H1 (cell line): Measurements from ENCODE around the gene OAT. TPM values are rescaled to one million over a fixed set of nuclear protein-coding genes. Genes with fewer than 3 reads are reported as not detected.

Experiments used
- CTCF ChIA-PET: fragments of 300-600 bp; sonication (Branson Sonifier 250); formaldehyde crosslinking; loops from one replicate; lab custom pipeline; 2021; ENCODE audit not compliant: partially characterized antibody; lab: Charles Lee
- POLR2A ChIA-PET: fragments of 300-600 bp; sonication (Branson Sonifier 250); formaldehyde crosslinking; loops from one replicate; lab custom pipeline; 2021; ENCODE audit warnings: inconsistent platforms; ENCODE audit not compliant: partially characterized antibody; lab: Charles Lee
- DNase-seq, 2 experiments: peaks; one replicate each; pipeline versions ENCODE4 v3.0.0 to v3.0.0-alpha.2; 2010 to 2022; ENCODE audit warnings: low spot score in 2 of 2, low read depth in 1 of 2, mixed read lengths in 1 of 2
- FAIRE-seq: peaks from 2 replicates; lab custom pipeline; 2011; peaks lifted over from hg19 to GRCh38; lab: Jason Lieb, UNC
- H2AFZ ChIP-seq: 2 replicates; pipeline ENCODE4 v1.8.1; 2012; ENCODE audit warnings: low read length, inconsistent platforms
- H2AK5ac ChIP-seq: 2 replicates; pipeline ENCODE4 v1.6.1; 2013; ENCODE audit warnings: low read depth, low read length
- H2BK120ac ChIP-seq: replicated peaks from 2 replicates; pipeline ENCODE3; 2013; ENCODE audit warnings: low read depth, low read length, inconsistent platforms
- H2BK12ac ChIP-seq: 2 replicates; pipeline ENCODE4 v1.6.1; 2013; ENCODE audit warnings: low read depth, low read length
- H2BK15ac ChIP-seq: 2 replicates; pipeline ENCODE4 v1.6.1; 2013; ENCODE audit warnings: low read length
- H2BK20ac ChIP-seq: 2 replicates; pipeline ENCODE4 v1.6.1; 2013; ENCODE audit warnings: low read length
- H2BK5ac ChIP-seq: 2 replicates; pipeline ENCODE4 v1.6.1; 2013; ENCODE audit warnings: low read depth, low read length
- H3K14ac ChIP-seq: 2 replicates; pipeline ENCODE4 v1.6.1; 2013; ENCODE audit warnings: inconsistent platforms; ENCODE audit not compliant: insufficient read length
- H3K18ac ChIP-seq: 2 replicates; pipeline ENCODE4 v1.6.1; 2013; ENCODE audit warnings: low read length; ENCODE audit errors: extremely low read depth
- H3K23ac ChIP-seq: 2 replicates; pipeline ENCODE4 v1.6.1; 2013; ENCODE audit warnings: inconsistent platforms; ENCODE audit not compliant: insufficient read length
- H3K23me2 ChIP-seq: 2 replicates; pipeline ENCODE4 v1.6.1; 2013; ENCODE audit warnings: low read depth, low read length
- H3K27ac ChIP-seq: 2 replicates; pipeline ENCODE4 v1.6.1; 2011; ENCODE audit warnings: low read depth, low read length, inconsistent platforms
- H3K27me3 ChIP-seq, 4 experiments: replicated peaks in 1 of 4; 1 replicate in 1 of 4; 2 replicates in 3 of 4; pipeline versions ENCODE4 v1.6.1 to v1.8.1; 2011 to 2013; ENCODE audit warnings: low read length in 3 of 4, mild to moderate bottlenecking in 3 of 4, inconsistent platforms in 2 of 4, mixed read lengths in 2 of 4, moderate library complexity in 1 of 4; ENCODE audit not compliant: control insufficient read depth in 3 of 4, insufficient read depth in 3 of 4; ENCODE audit errors: extremely low read depth in 1 of 4
- H3K36me3 ChIP-seq, 4 experiments: 2 replicates each; pipeline versions ENCODE4 v1.6.1 to v1.8.1; 2011 to 2013; ENCODE audit warnings: mild to moderate bottlenecking in 4 of 4, low read length in 3 of 4, moderate library complexity in 2 of 4, control low read depth in 1 of 4, inconsistent platforms in 1 of 4; ENCODE audit not compliant: insufficient read depth in 4 of 4, control insufficient read depth in 2 of 4
- H3K4ac ChIP-seq: replicated peaks from 2 replicates; pipeline ENCODE3; 2013; ENCODE audit warnings: low read length, low read depth, mixed read lengths, inconsistent platforms; ENCODE audit not compliant: insufficient read length
- H3K4me1 ChIP-seq, 4 experiments: replicated peaks in 1 of 4; 1 replicate in 1 of 4; 2 replicates in 3 of 4; pipeline versions ENCODE4 v1.6.1 to v1.8.1; 2011 to 2013; ENCODE audit warnings: low read length in 3 of 4, inconsistent platforms in 2 of 4, mixed read lengths in 1 of 4; ENCODE audit not compliant: insufficient read depth in 4 of 4, control insufficient read depth in 3 of 4
- H3K4me2 ChIP-seq, 2 experiments: 2 replicates each; pipeline versions ENCODE4 v1.6.1 to v1.8.1; 2011 to 2013; ENCODE audit warnings: low read depth in 2 of 2, low read length in 2 of 2, control low read depth in 1 of 2, inconsistent platforms in 1 of 2, mild to moderate bottlenecking in 1 of 2; ENCODE audit not compliant: insufficient read depth in 1 of 2
- H3K4me3 ChIP-seq, 4 experiments: fragments of 200-600, 300-600 bp in 1 of 4; sonication (generic), shearing (Covaris generic), sonication (Bioruptor Twin) in 1 of 4; 2 replicates each; pipeline versions ENCODE4 v1.5.1 to v1.8.1; 2011 to 2016; ENCODE audit warnings: low read length in 4 of 4, low read depth in 3 of 4, control low read depth in 2 of 4, inconsistent platforms in 2 of 4, mild to moderate bottlenecking in 2 of 4, mixed read lengths in 1 of 4, moderate library complexity in 1 of 4; ENCODE audit not compliant: insufficient read depth in 2 of 4; ENCODE audit errors: extremely low read depth in 1 of 4
- H3K56ac ChIP-seq: replicated peaks from 2 replicates; pipeline ENCODE3; 2013; ENCODE audit warnings: low read depth, mild to moderate bottlenecking, mixed read lengths, low read length, inconsistent platforms; ENCODE audit not compliant: insufficient read length
- H3K79me1 ChIP-seq: 2 replicates; pipeline ENCODE4 v1.6.1; 2013; ENCODE audit warnings: low read depth, low read length, control low read depth
- H3K79me2 ChIP-seq, 2 experiments: 2 replicates each; pipeline versions ENCODE4 v1.6.1 to v1.8.1; 2012 to 2013; ENCODE audit warnings: low read length in 2 of 2, mild to moderate bottlenecking in 2 of 2, inconsistent platforms in 1 of 2; ENCODE audit not compliant: insufficient read depth in 2 of 2, control insufficient read depth in 1 of 2
- H3K9ac ChIP-seq, 4 experiments: replicated peaks in 1 of 4; 1 replicate in 1 of 4; 2 replicates in 3 of 4; pipeline versions ENCODE4 v1.6.1 to v1.8.1; 2011 to 2013; ENCODE audit warnings: low read depth in 3 of 4, low read length in 3 of 4, control low read depth in 2 of 4, mild to moderate bottlenecking in 2 of 4, moderate library complexity in 2 of 4, inconsistent platforms in 1 of 4; ENCODE audit errors: extremely low read depth in 1 of 4
- H3K9me3 ChIP-seq, 2 experiments: 2 replicates each; pipeline versions ENCODE4 v1.6.1 to v1.8.1; 2012 to 2013; ENCODE audit warnings: mild to moderate bottlenecking in 2 of 2, moderate library complexity in 2 of 2, control low read depth in 1 of 2, inconsistent platforms in 1 of 2, low read depth in 1 of 2, low read length in 1 of 2, mixed read lengths in 1 of 2; ENCODE audit not compliant: insufficient read depth in 2 of 2
- H4K20me1 ChIP-seq, 2 experiments: replicated peaks in 1 of 2; 2 replicates each; pipeline versions ENCODE3 to v1.8.1; 2011 to 2013; ENCODE audit warnings: inconsistent platforms in 2 of 2, low read length in 2 of 2, mild to moderate bottlenecking in 1 of 2; ENCODE audit not compliant: insufficient read depth in 2 of 2, control insufficient read depth in 1 of 2
- H4K5ac ChIP-seq: 2 replicates; pipeline ENCODE4 v1.6.1; 2013; ENCODE audit warnings: low read length, low read depth, mixed read lengths, inconsistent platforms; ENCODE audit not compliant: insufficient read length
- H4K8ac ChIP-seq: 2 replicates; pipeline ENCODE4 v1.8.0; 2013; ENCODE audit warnings: mild to moderate bottlenecking, moderate library complexity, low read length, inconsistent platforms; ENCODE audit not compliant: insufficient read depth; ENCODE audit errors: extremely low read depth
- H4K91ac ChIP-seq: replicated peaks from 2 replicates; pipeline ENCODE3; 2013; ENCODE audit warnings: low read length, mixed read lengths, inconsistent platforms; ENCODE audit not compliant: insufficient read length
- BRCA1 ChIP-seq: IDR thresholded peaks from 2 replicates; pipeline ENCODE4 v1.6.1; 2012; ENCODE audit warnings: low read depth, low read length, improper control_type of control experiment
- CBX8 ChIP-seq: fragments of 300-800, 300-1000 bp; sonication (generic); IDR thresholded peaks from 2 replicates; pipeline ENCODE4 v1.7.1; 2016; ENCODE audit warnings: low read depth, low read length, borderline replicate concordance
- CHD2 ChIP-seq: IDR thresholded peaks from 2 replicates; pipeline ENCODE4 v1.6.1; 2012; ENCODE audit warnings: low read length, improper control_type of control experiment
- FOSL1 ChIP-seq: IDR thresholded peaks from 2 replicates; pipeline ENCODE4 v1.6.1; 2011; ENCODE audit warnings: mild to moderate bottlenecking, low read depth, low read length, moderate library complexity; ENCODE audit not compliant: insufficient read depth
- GABPA ChIP-seq: IDR thresholded peaks from 2 replicates; pipeline ENCODE4 v1.6.1; 2011; ENCODE audit warnings: mild to moderate bottlenecking, low read length, moderate library complexity, borderline replicate concordance; ENCODE audit not compliant: insufficient read depth
- JUN ChIP-seq: IDR thresholded peaks from 2 replicates; pipeline ENCODE4 v1.6.1; 2011; ENCODE audit warnings: low read depth, mild to moderate bottlenecking, improper control_type of control experiment, low read length
- KDM4A ChIP-seq: IDR thresholded peaks from one replicate; pipeline ENCODE4 v1.7.1; 2012; ENCODE audit warnings: low read depth, mild to moderate bottlenecking, moderate library complexity, low read length, inconsistent platforms; ENCODE audit not compliant: severe bottlenecking
- MAFK ChIP-seq: IDR thresholded peaks from 2 replicates; pipeline ENCODE4 v1.6.1; 2012; ENCODE audit warnings: low read depth, mild to moderate bottlenecking, improper control_type of control experiment, low read length
- NANOG ChIP-seq: IDR thresholded peaks from 2 replicates; pipeline ENCODE4 v1.6.1; 2011; ENCODE audit warnings: low read length, low read depth, mild to moderate bottlenecking, inconsistent platforms; ENCODE audit not compliant: insufficient read depth, poor library complexity, severe bottlenecking
- POLR2A ChIP-seq, 2 experiments: IDR thresholded peaks; 1 replicate in 1 of 2; 2 replicates in 1 of 2; pipeline ENCODE4 v1.6.1; 2011; ENCODE audit warnings: low read depth in 2 of 2, low read length in 2 of 2, mild to moderate bottlenecking in 2 of 2; ENCODE audit errors: control extremely low read depth in 1 of 2
- RAD21 ChIP-seq, 2 experiments: IDR thresholded peaks in 1 of 2; conservative IDR thresholded peaks in 1 of 2; 2 replicates each; pipeline ENCODE4 v1.6.1; 2011; ENCODE audit warnings: low read depth in 2 of 2, low read length in 2 of 2, improper control_type of control experiment in 1 of 2, inconsistent platforms in 1 of 2, mild to moderate bottlenecking in 1 of 2, moderate library complexity in 1 of 2
- RBBP5 ChIP-seq: IDR thresholded peaks from 2 replicates; pipeline ENCODE4 v1.7.1; 2012; ENCODE audit warnings: low read depth, mild to moderate bottlenecking, inconsistent platforms, low read length, moderate library complexity, borderline replicate concordance
- RXRA ChIP-seq: IDR thresholded peaks from 2 replicates; pipeline ENCODE4 v1.6.1; 2011; ENCODE audit warnings: low read depth, mild to moderate bottlenecking, low read length, moderate library complexity; ENCODE audit not compliant: insufficient read depth
- SIX5 ChIP-seq: IDR thresholded peaks from 2 replicates; pipeline ENCODE4 v1.6.1; 2011; ENCODE audit warnings: mild to moderate bottlenecking, low read depth, low read length
- YY1 ChIP-seq: IDR thresholded peaks from 2 replicates; pipeline ENCODE4 v1.6.1; 2011; ENCODE audit warnings: low read depth, mild to moderate bottlenecking, low read length
- WGBS, 2 experiments: shearing (Covaris generic) in 1 of 2; methylation state at CpG; one replicate each; pipeline versions ENCODE4 v1.1.6 to v1.1.7; 2013 to 2015; ENCODE audit warnings: low lambda C conversion rate in 2 of 2, mixed read lengths in 2 of 2, inconsistent platforms in 1 of 2, low coverage in 1 of 2, missing lambda C conversion rate in 1 of 2; ENCODE audit not compliant: insufficient replicate concordance in 2 of 2, insufficient coverage in 1 of 2, insufficient read length in 1 of 2; ENCODE audit errors: extremely low coverage in 1 of 2, missing lambda C conversion rate in 1 of 2; 5-methylcytosine and 5-hydroxymethylcytosine counted together
- polyA plus RNA-seq, 7 experiments: library from polyadenylated mRNA; depleted of rRNA in 3 of 7; stranded (reverse) in 5 of 7; unstranded in 2 of 7; fragments of >200 nt in 5 of 7; fragments of 200-250 nt in 2 of 7; gene quantifications; 1 replicate in 5 of 7; 2 replicates in 1 of 7; 4 replicates in 1 of 7; pipeline versions ENCODE4 v1.2.1 to v1.2.3, GENCODE V29; 2011 to 2013; ENCODE audit warnings: missing spikeins in 2 of 7, mixed read lengths in 2 of 7
- total RNA-seq: library from RNA; stranded (reverse); fragmentation: NEBNext Ultra II Directional; extraction: Animal tissue kit (Norgen Biotek cat#: 25700); gene quantifications from 2 replicates; pipeline ENCODE4 v1.2.1, GENCODE V29; 2021

OAT gene
- total and polyA plus RNA-seq, 2 of the 8 experiments (the other 6 are each of a cell fraction or from before 2014, with no cell fraction given), result 67.8 to 121 TPM

GRCh38 chr10:124366825-124367224, 51.9 kb downstream of the OAT start:
- H2AK5ac ChIP-seq, result no peak overlapping the region
- H4K20me1 ChIP-seq, result no peaks in the 10 kb centered on the region
- H3K4me2 ChIP-seq, result no peak overlapping the region
- no peak overlapping the region for H4K8ac ChIP-seq
- H3K9me3 ChIP-seq, result no peaks in the 10 kb centered on the region
- H2BK15ac ChIP-seq, result no peak overlapping the region
- no peak overlapping the region for H3K4me3 ChIP-seq
- H3K4me1 ChIP-seq, result peaks cover 0 to 7% (median 3%) of the 10 kb centered on the region in 4 experiments; a peak in 4 of 7 replicates
- H3K27me3 ChIP-seq, result no peaks in the 10 kb centered on the region; a peak in 1 of 7 replicates
- no peaks in the 10 kb centered on the region for H3K36me3 ChIP-seq
- H2BK5ac ChIP-seq, result no peak overlapping the region
- no peak overlapping the region for H2BK12ac ChIP-seq
- no peak overlapping the region for H3K4ac ChIP-seq
- FAIRE-seq, result no peak
- H3K14ac ChIP-seq, result no peak overlapping the region
- H4K5ac ChIP-seq, result no peak overlapping the region
- no peak overlapping the region for H3K27ac ChIP-seq
- H2BK120ac ChIP-seq, result no peak overlapping the region
- H2AFZ ChIP-seq, result no peak overlapping the region
- no peak overlapping the region for H4K91ac ChIP-seq
- H2BK20ac ChIP-seq, result no peak overlapping the region
- H3K79me2 ChIP-seq, result no peaks in the 10 kb centered on the region
- no peak overlapping the region for H3K23ac ChIP-seq
- CTCF ChIA-PET, result interaction anchor here (0.6 to 3.5 kb wide), 6 partner anchors 9 to 371 kb away, joined by 3 to 18 read pairs (median 6); no protein-coding TSS in a partner anchor
- H3K56ac ChIP-seq, result no peak overlapping the region
- WGBS, 2 experiments, result 82% methylated on average over 6 of the region's 7 CpGs; no CpG with 5 or more reads in 1 of the 2 experiments
- no peaks in the 10 kb centered on the region for H3K23me2 ChIP-seq
- H3K9ac ChIP-seq, result no peak overlapping the region
- no peak for DNase-seq
- no peak overlapping the region for H3K18ac ChIP-seq
- POLR2A ChIA-PET, result interaction anchor here (0.6 to 0.7 kb wide), 2 partner anchors 663 to 1114 kb away, joined by 4 read pairs; no protein-coding TSS in a partner anchor
- H3K79me1 ChIP-seq, result no peaks in the 10 kb centered on the region
- TF ChIP-seq NANOG (no peak), SIX5 (no peak), CBX8 (no peak), GABPA (no peak), KDM4A (no peak), RXRA (no peak), POLR2A (IDR thresholded peaks at IDR 0.05; ENCODE audit: control extremely low read depth in 1 of 2, low read depth in 2 of 2, low read length in 2 of 2) (no peak), RBBP5 (no peak), MAFK (no peak), JUN (no peak), RAD21 (IDR thresholded peaks at IDR 0.05 in 1 of 2, conservative IDR thresholded peaks at IDR 0.05 in 1 of 2; ENCODE audit: low read depth in 2 of 2, low read length in 2 of 2) (no peak), YY1 (no peak), CHD2 (no peak), FOSL1 (no peak), BRCA1 (no peak)
